KMS-11 (cell line): ENCODE results near the gene CRY2.

Experiments used
- H2AFZ ChIP-seq: fragments of 200-600 bp; sonication (generic); 2 replicates; pipeline ENCODE4 v1.6.1; 2016; ENCODE audit warnings: antibody characterized with exemption, mixed run types, low read depth
- H3K27ac ChIP-seq: fragments of 200-600 bp; sonication (generic); 2 replicates; pipeline ENCODE4 v1.6.1; 2016; ENCODE audit warnings: mild to moderate bottlenecking, mixed run types
- H3K27me3 ChIP-seq: fragments of 200-600 bp; sonication (generic); 2 replicates; pipeline ENCODE4 v1.6.1; 2017; ENCODE audit warnings: mild to moderate bottlenecking, low read depth, mixed run types, moderate library complexity; ENCODE audit not compliant: insufficient read depth
- H3K36me3 ChIP-seq: fragments of 200-600 bp; sonication (generic); 2 replicates; pipeline ENCODE4 v1.6.1; 2017; ENCODE audit warnings: mild to moderate bottlenecking, mixed run types; ENCODE audit not compliant: insufficient read depth
- H3K4me1 ChIP-seq: fragments of 200-600 bp; sonication (generic); 2 replicates; pipeline ENCODE4 v1.6.1; 2016; ENCODE audit warnings: mild to moderate bottlenecking, low read depth, mixed run types; ENCODE audit not compliant: poor library complexity, severe bottlenecking
- H3K4me2 ChIP-seq: fragments of 200-600 bp; sonication (generic); 2 replicates; pipeline ENCODE4 v1.7.0; 2016; ENCODE audit warnings: mild to moderate bottlenecking, mixed run types
- H3K4me3 ChIP-seq: fragments of 200-600 bp; sonication (generic); IDR thresholded peaks from 2 replicates; pipeline ENCODE4 v1.6.1; 2017; ENCODE audit warnings: low read depth, low read length, mixed read lengths; ENCODE audit not compliant: insufficient read depth
- H3K79me2 ChIP-seq: fragments of 200-600 bp; sonication (generic); 2 replicates; pipeline ENCODE4 v1.6.1; 2016; ENCODE audit warnings: low read depth, mixed run types; ENCODE audit not compliant: insufficient read depth
- H3K9ac ChIP-seq: fragments of 200-600 bp; sonication (generic); 2 replicates; pipeline ENCODE4 v1.6.1; 2016; ENCODE audit warnings: mild to moderate bottlenecking, mixed run types
- H4K20me1 ChIP-seq: fragments of 200-600 bp; sonication (generic); 2 replicates; pipeline ENCODE4 v1.6.1; 2016; ENCODE audit warnings: mild to moderate bottlenecking, mixed run types; ENCODE audit not compliant: insufficient read depth
- CTCF ChIP-seq: fragments of 200-600 bp; sonication (generic); conservative IDR thresholded peaks from 2 replicates; pipeline ENCODE4 v1.6.1; 2017; ENCODE audit warnings: low read depth, mild to moderate bottlenecking, antibody characterized with exemption, low read length, moderate library complexity, mixed read lengths

The CRY2 gene

GRCh38 chr11:45889966-45890365 is 42.7 kb downstream of the CRY2 start:
- Histone ChIP-seq H3K9ac (no peak overlapping the region), H3K27ac (no peak overlapping the region), H3K4me2 (no peak overlapping the region), H3K36me3 (no peaks in the 10 kb centered on the region), H4K20me1 (no peaks in the 10 kb centered on the region), H3K27me3 (no peaks in the 10 kb centered on the region), H3K4me3 (no peak overlapping the region), H3K79me2 (no peaks in the 10 kb centered on the region), H2AFZ (no peak overlapping the region), H3K4me1 (peaks cover 2% of the 10 kb centered on the region)
- TF ChIP-seq CTCF, result no peak

GRCh38 chr11:45890886-45891550 is 43.7 kb downstream of the CRY2 start:
- Histone ChIP-seq H3K9ac (no peak overlapping the region), H3K4me1 (no peaks in the 10 kb centered on the region), H4K20me1 (no peaks in the 10 kb centered on the region), H3K27me3 (no peaks in the 10 kb centered on the region; the same call in 1 of the 2 replicates), H3K27ac (no peak overlapping the region), H2AFZ (no peak overlapping the region), H3K4me2 (no peak overlapping the region), H3K79me2 (no peaks in the 10 kb centered on the region), H3K4me3 (no peak overlapping the region), H3K36me3 (no peaks in the 10 kb centered on the region)
- TF ChIP-seq CTCF, result no peak

- Histone ChIP-seq H2AFZ (no peak overlapping the region), H3K27me3 (peaks cover 8% of the 10 kb centered on the region; the same call in 1 of the 2 replicates), H3K27ac (no peak overlapping the region), H3K79me2 (no peaks in the 10 kb centered on the region), H3K4me3 (no peak overlapping the region), H3K9ac (no peak overlapping the region), H3K36me3 (no peaks in the 10 kb centered on the region), H3K4me1 (no peaks in the 10 kb centered on the region), H3K4me2 (no peak overlapping the region), H4K20me1 (no peaks in the 10 kb centered on the region)
- TF ChIP-seq CTCF, result no peak
Measured at GRCh38 chr11:45892856-45893255, 45.6 kb downstream of the CRY2 start.

- Histone ChIP-seq H3K27ac (no peak overlapping the region), H3K79me2 (no peaks in the 10 kb centered on the region), H2AFZ (no peak overlapping the region), H3K27me3 (peaks cover 22% of the 10 kb centered on the region; the same call in 1 of the 2 replicates), H3K4me3 (no peak overlapping the region), H3K36me3 (no peaks in the 10 kb centered on the region), H4K20me1 (no peaks in the 10 kb centered on the region), H3K4me1 (no peaks in the 10 kb centered on the region), H3K4me2 (no peak overlapping the region), H3K9ac (no peak overlapping the region)
- TF ChIP-seq CTCF, result no peak
Measured at GRCh38 chr11:45894555-45895247, 47.4 kb downstream of the CRY2 start.
